GM19239 (cell line): ENCODE data around the gene ARL13A.
"Not testable (repeated sequence)": the region's sequence is repeated elsewhere in the genome, so short reads cannot be mapped to it uniquely, and the experiment has no call there.

Experiments used
- DNase-seq: peaks from one replicate; pipeline ENCODE4 v3.0.0; 2011; ENCODE audit warnings: low spot score; ENCODE audit not compliant: insufficient read length
- FAIRE-seq: peaks from 2 replicates; lab custom pipeline; 2011; peaks lifted over from hg19 to GRCh38; lab: Jason Lieb, UNC

The ARL13A gene

GRCh38 chrX:100981498-100981845 lies 12.0 kb downstream of the ARL13A start:
- not testable (repeated sequence) for DNase-seq, FAIRE-seq

- FAIRE-seq (no peak), DNase-seq (no peak)
Observed at GRCh38 chrX:100984818-100985217, 15.3 kb downstream of the ARL13A start.

GRCh38 chrX:100990139-100990538 lies 20.6 kb downstream of the ARL13A start:
- DNase-seq (no peak), FAIRE-seq (no peak)

- FAIRE-seq: peak; percentile 23
- DNase-seq: no peak
Observed at GRCh38 chrX:100994352-100995281, 25.1 kb downstream of the ARL13A start.

- no peak for FAIRE-seq
- DNase-seq: no peak
Observed at GRCh38 chrX:100995469-100995868, 26.0 kb downstream of the ARL13A start.

- FAIRE-seq (peak; percentile 53), DNase-seq (no peak)
Observed at GRCh38 chrX:100999451-100999850, 29.9 kb downstream of the ARL13A start.

GRCh38 chrX:101009090-101009489 lies 39.6 kb downstream of the ARL13A start:
- FAIRE-seq: no peak
- no peak for DNase-seq

GRCh38 chrX:101012031-101012430 lies 42.5 kb downstream of the ARL13A start:
- not testable (repeated sequence) for DNase-seq
- FAIRE-seq: peak; percentile 76

- FAIRE-seq (no peak), DNase-seq (no peak)
Observed at GRCh38 chrX:101022020-101022419, 52.5 kb downstream of the ARL13A start.

- no peak for DNase-seq
- no peak for FAIRE-seq
Observed at GRCh38 chrX:101025126-101025525, 55.6 kb downstream of the ARL13A start.

- DNase-seq: no peak
- no peak for FAIRE-seq
Observed at GRCh38 chrX:101028562-101028961, 59.1 kb downstream of the ARL13A start.

GRCh38 chrX:101029665-101030064 lies 60.2 kb downstream of the ARL13A start:
- FAIRE-seq: no peak
- no peak for DNase-seq

- DNase-seq (no peak), FAIRE-seq (peak; percentile 55)
Observed at GRCh38 chrX:101037231-101037630, 67.7 kb downstream of the ARL13A start.

GRCh38 chrX:101040197-101040596 lies 70.7 kb downstream of the ARL13A start:
- FAIRE-seq: no peak

More at GRCh38 chrX:101040197-101040596, 70.7 kb downstream of the ARL13A start:
- no peak for DNase-seq
